Large intestine (tissue), 3 donors: ENCODE measurements around the gene DAP. TPM values are rescaled to one million over a fixed set of nuclear protein-coding genes. Genes with fewer than 3 reads are reported as not detected.

Experiments
- DNase-seq, 2 donors: peaks; one replicate each; pipeline versions ENCODE4 v3.0.0 to v3.0.0-alpha.2; 2013
- H3K27ac ChIP-seq: one replicate; pipeline ENCODE4 v1.5.1; 2013; ENCODE audit warnings: low read length
- H3K27me3 ChIP-seq: 2 replicates; pipeline ENCODE4 v1.6.1; 2013; ENCODE audit warnings: low read length; ENCODE audit not compliant: control insufficient read depth, insufficient read depth
- H3K36me3 ChIP-seq: 2 replicates; pipeline ENCODE4 v1.6.1; 2013; ENCODE audit warnings: low read length; ENCODE audit not compliant: control insufficient read depth, insufficient read depth
- H3K4me1 ChIP-seq: one replicate; pipeline ENCODE4 v1.6.1; 2013; ENCODE audit warnings: low read length; ENCODE audit not compliant: control insufficient read depth, insufficient read depth
- H3K4me3 ChIP-seq: one replicate; pipeline ENCODE4 v1.5.1; 2013; ENCODE audit warnings: low read length
- H3K9me3 ChIP-seq: one replicate; pipeline ENCODE4 v1.6.1; 2013; ENCODE audit warnings: mild to moderate bottlenecking, low read depth, low read length, moderate library complexity; ENCODE audit not compliant: control insufficient read depth
- WGBS: methylation state at CpG from one replicate; pipeline ENCODE4 v1.1.5; 2013; ENCODE audit warnings: low lambda C conversion rate; ENCODE audit not compliant: insufficient coverage; 5-methylcytosine and 5-hydroxymethylcytosine counted together
- polyA plus RNA-seq: library from polyadenylated mRNA; unstranded; fragments of 120-200 nt; gene quantifications from one replicate; pipeline ENCODE4 v1.2.1, GENCODE V29; 2013

Gene DAP
- polyA plus RNA-seq, 1 donor: 77.1 TPM

DNA sequence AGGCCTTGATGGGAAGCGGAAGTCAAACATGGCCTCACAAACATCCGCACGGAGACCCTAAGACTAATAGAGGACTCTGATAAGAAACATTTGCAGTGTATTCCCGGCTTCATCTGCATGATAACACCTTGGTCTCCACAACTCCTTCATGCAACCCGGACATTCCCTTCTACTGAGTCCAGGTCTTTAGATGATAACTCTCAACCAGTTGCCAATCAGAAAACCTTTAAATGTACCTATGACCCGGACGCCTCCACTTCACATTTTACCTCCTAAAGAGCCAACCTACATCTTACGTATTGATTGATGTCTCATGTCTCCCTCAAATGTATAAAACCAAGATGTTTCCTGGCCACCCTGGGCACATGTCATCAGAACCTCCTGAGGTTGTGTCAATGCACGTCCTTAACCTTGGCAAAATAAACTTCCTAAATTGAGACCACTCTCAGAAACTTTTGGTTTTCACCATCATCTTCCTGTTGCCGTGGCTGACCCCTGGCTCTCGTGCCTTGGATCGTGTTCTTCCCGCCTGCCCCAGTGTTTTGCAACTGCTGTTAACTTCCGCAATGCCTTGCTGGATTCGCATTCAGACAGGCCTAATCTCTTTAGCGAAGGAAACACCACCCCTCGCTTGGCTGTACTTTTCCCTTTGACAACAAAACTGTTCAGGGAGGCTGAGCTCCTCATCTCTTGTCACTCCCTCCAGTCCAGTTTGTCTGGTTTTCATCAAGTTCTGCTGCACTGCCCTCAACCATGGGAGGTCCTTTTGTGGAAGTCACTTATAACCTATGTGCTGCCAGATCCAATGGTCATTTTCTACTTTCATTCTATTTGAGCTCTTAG lies 1.1 kb upstream of the DAP start:
- Histone ChIP-seq H3K36me3 (peaks cover 8% of the 10 kb centered on the region), H3K27me3 (no peaks in the 10 kb centered on the region), H3K4me3 (peak overlapping the region; percentile 48), H3K27ac (peak overlapping the region; percentile 88), H3K9me3 (no peaks in the 10 kb centered on the region), H3K4me1 (peaks cover 5% of the 10 kb centered on the region)
- WGBS: 89% methylated on average over 3 of the region's 17 CpGs
- DNase-seq: peak in 1 of 2 donors; percentile 22

DNA sequence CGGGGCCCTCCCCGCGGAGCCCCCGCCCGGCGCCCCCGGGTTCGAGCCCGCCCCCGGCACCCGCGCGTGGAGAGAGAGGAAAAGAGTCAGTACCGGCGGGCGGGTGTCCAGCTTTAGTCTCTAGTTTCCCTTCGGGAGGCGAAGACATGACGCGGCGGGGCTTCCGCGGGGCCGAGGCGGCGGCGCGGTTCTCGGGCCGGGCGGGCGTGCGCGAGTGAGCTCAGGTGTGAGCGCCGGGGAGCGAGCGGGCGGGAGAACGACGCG lies 181 bp downstream of the DAP start:
- Histone ChIP-seq H3K4me3 (peak overlapping the region; percentile 43), H3K36me3 (peaks cover 14% of the 10 kb centered on the region), H3K9me3 (no peaks in the 10 kb centered on the region), H3K27ac (peak overlapping the region; percentile 82), H3K4me1 (peaks cover 5% of the 10 kb centered on the region), H3K27me3 (no peaks in the 10 kb centered on the region)
- no peak for DNase-seq
- WGBS: no CpG with 5 or more reads among the region's 42 CpGs

DNA sequence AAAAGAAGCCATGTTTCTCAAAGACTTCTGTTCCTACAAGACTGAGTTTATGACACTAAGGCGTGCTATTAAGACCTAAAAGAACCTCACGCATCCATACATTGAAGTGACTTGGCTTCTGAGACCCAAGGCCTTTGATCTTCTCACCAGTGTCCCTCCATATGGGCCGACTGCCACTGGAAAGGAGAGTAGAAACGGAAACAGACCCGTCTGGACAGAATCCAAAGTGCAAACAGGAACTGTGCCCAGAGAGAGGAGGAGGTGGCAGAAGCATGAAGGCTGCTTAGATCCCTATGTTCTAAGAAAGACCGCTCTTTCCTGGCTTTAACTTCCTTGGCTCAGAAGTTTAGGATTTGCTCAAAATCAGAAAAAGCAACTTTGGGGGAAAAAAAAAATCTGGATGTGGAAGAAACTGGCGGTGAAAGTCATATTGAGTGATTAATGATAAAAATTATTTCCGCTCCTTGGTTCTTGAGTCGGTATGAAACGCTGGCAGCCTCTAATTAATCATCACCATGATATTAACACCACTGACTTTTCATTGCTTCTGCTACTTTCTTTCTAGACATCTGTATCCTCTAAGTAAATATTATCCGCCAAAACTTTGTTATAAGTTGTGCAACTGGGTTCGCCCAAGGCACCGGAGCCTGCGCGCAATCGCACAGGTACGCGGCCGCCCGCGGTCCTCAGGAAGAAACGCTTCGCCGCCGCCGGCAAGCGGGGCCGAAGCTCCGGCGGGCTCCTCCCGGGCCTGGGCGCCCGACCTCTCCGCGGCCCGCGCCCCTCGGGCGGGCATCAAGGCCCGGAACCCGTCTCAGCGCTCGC lies 726 bp downstream of the DAP start:
- H3K4me1 ChIP-seq: peaks cover 5% of the 10 kb centered on the region
- H3K4me3 ChIP-seq: peak overlapping the region; percentile 50
- 0% methylated on average over 2 of the region's 43 CpGs for WGBS
- H3K9me3 ChIP-seq: no peaks in the 10 kb centered on the region
- H3K27me3 ChIP-seq: no peaks in the 10 kb centered on the region
- peak overlapping the region; percentile 82 for H3K27ac ChIP-seq
- peak; percentile 45 to 83 for DNase-seq
- H3K36me3 ChIP-seq: peaks cover 18% of the 10 kb centered on the region

DNA sequence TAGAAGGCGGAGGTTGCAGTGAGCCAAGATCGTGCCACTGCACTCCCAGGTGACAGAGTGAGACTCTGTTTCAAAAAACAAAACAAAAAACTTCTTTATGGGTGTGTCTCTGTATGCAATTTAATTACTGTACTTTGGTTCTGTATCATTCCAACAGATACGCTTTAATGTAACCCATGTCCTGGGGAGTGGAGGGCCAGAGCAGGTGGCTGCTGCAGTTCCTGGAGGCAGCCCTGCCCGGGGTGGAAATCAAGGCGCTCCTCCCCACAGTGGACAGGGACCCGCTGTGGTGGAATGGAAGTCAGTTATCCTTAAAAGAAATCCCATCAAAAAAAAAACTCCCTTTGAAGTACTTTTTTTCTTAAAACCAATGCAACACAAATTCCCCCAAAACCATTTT lies 1.9 kb downstream of the DAP start:
- H3K27ac ChIP-seq: no peak overlapping the region
- no peak overlapping the region for H3K4me3 ChIP-seq
- no peak for DNase-seq
- peaks cover 30% of the 10 kb centered on the region for H3K36me3 ChIP-seq
- WGBS: no CpG with 5 or more reads among the region's 6 CpGs
- no peaks in the 10 kb centered on the region for H3K9me3 ChIP-seq
- H3K27me3 ChIP-seq: no peaks in the 10 kb centered on the region
- H3K4me1 ChIP-seq: peaks cover 5% of the 10 kb centered on the region

DNA sequence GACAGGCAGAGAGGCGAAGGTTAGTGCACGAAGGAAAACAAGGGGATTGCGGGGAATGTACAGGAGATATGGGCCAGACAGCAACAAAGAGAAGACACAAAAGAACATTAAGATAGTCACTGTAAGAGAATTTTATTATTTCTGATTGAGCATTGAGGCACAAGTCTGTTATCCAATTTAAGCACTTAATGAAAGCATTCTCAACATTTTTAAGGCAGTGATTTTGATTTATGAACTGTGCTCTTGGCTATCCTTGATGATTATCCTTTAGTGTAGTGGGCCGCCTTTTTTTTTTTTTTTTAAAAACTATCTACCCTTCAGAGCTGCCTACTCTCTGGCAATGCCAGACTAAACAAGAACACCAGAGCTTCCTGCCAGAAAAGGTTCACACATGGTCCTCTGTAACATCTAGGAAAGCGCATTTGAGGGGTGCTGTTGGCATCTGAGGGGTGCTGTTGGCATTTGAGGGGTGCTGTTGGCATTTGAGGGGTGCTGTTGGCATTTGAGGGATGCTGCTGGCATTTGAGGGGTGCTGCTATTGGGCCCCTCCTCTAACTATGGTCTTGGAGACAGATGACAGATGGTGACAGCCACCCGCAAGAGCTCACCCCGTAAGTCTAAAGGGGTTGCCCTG lies 3.0 kb downstream of the DAP start:
- 97% methylated on average over 3 of the region's 7 CpGs for WGBS
- Histone ChIP-seq H3K4me1 (peaks cover 5% of the 10 kb centered on the region), H3K9me3 (no peaks in the 10 kb centered on the region), H3K4me3 (no peak overlapping the region), H3K36me3 (peaks cover 41% of the 10 kb centered on the region), H3K27me3 (no peaks in the 10 kb centered on the region), H3K27ac (no peak overlapping the region)
- DNase-seq: no peak

DNA sequence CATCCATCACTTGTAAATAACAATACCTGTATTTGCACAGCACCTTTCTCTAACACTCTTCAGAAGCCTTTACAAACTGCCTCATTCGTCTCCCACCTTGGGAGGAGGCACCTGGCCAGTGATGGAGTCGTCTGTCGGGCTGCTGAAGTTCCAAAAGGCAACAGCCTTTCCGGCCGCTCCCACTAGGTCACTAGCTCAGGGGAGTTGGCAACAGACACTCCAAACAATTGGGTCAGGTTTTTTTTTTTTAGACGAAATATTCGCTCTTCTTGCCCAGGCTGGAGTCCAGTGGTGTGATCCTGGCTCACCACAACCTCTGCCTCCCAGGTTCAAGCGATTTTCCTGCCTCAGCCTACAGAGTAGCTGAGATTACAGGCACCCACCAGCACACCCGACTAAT lies 4.0 kb downstream of the DAP start:
- DNase-seq: no peak
- peaks cover 46% of the 10 kb centered on the region for H3K36me3 ChIP-seq
- H3K9me3 ChIP-seq: no peaks in the 10 kb centered on the region
- no peak overlapping the region for H3K27ac ChIP-seq
- H3K27me3 ChIP-seq: no peaks in the 10 kb centered on the region
- H3K4me3 ChIP-seq: no peak overlapping the region
- no CpG with 5 or more reads among the region's 9 CpGs for WGBS
- peaks cover 4% of the 10 kb centered on the region for H3K4me1 ChIP-seq

DNA sequence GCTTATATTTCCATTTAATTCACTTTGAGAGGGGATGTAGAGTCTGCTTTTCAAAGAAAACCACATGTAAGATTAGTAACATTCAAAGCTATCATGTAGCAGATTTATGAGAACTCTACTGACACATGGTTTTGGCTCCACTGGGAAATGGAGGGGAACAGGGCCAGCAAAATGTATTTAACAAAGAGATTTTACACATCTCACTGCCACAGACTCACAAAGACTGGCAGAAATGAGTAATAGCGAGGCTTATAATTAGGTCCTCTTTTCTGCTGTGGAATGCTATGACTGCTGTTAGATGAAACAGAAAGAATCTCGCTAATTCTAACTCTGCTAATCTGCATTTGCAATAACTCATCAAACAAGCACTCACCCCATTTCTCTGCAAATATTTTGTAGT lies 4.5 kb downstream of the DAP start:
- WGBS: no CpG with 5 or more reads among the region's 2 CpGs
- Histone ChIP-seq H3K27me3 (no peaks in the 10 kb centered on the region), H3K27ac (no peak overlapping the region), H3K4me1 (no peaks in the 10 kb centered on the region), H3K36me3 (peaks cover 48% of the 10 kb centered on the region), H3K9me3 (no peaks in the 10 kb centered on the region), H3K4me3 (no peak overlapping the region)
- DNase-seq: no peak

DNA sequence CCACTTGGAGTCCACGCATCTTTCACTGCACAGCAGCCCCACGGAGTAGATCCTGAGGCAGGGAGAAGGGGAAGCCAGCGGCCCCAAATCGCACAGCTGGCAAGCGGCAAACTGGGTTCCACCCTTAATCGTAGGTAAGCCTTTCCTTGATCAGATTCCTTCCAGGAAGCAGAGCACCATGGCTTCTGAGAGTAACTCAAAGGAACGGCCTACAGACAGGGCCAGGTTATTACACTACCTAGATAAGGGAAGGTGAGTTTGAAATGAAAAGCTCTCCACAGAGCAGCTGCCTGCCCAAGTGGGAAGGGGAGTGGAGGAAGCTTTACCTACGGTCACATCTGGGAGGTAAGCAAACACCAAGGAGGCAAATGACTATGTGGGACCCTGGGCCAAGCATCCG lies 7.9 kb downstream of the DAP start:
- Histone ChIP-seq H3K9me3 (no peaks in the 10 kb centered on the region), H3K4me1 (no peaks in the 10 kb centered on the region), H3K4me3 (no peak overlapping the region), H3K36me3 (peaks cover 68% of the 10 kb centered on the region), H3K27ac (no peak overlapping the region), H3K27me3 (no peaks in the 10 kb centered on the region)
- DNase-seq: no peak
- no CpG with 5 or more reads among the region's 9 CpGs for WGBS

DNA sequence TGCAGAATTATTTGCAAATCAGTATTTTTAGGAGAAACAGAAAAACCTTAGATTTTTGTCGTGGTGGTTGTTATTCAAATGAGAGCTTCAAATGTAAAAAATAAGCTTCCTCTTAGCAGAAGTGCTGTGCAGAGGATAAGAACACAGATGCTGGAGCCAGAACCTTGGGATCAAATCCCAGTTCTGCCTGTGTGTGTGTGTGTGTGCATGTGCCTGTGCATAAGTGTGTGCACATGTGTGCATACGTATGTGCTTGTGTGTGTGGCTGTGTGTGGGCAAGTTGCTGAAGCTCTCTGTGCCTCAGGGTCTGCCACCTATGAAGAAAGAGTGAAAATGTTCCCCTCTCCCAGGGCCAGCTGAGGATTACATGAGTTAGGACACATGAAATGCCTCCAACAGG lies 8.6 kb downstream of the DAP start:
- DNase-seq: no peak
- 83% methylated on average over 1 of the region's 2 CpGs for WGBS
- H3K9me3 ChIP-seq: no peaks in the 10 kb centered on the region
- H3K27ac ChIP-seq: no peak overlapping the region
- no peak overlapping the region for H3K4me3 ChIP-seq
- peaks cover 70% of the 10 kb centered on the region for H3K36me3 ChIP-seq
- H3K27me3 ChIP-seq: no peaks in the 10 kb centered on the region
- H3K4me1 ChIP-seq: no peaks in the 10 kb centered on the region

DNA sequence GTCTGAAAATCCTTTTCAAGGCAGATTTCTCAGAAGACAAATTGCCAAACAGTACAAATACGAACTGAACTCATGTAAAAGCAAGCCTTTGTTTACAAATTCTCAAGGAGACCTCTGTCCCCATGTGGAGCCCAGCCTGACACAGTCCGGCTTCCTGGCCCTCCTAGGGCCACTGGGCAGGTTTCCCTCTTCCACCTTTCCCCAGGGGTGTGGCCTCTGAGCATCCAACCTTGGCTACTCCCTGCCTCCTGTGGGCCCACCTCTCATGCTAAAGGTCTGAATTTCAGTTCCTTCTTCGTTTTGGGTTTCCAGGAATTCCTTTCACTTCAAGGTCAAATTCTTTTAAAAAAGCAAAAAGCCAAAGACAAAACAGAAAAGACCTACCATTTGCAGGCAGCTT lies 10.1 kb downstream of the DAP start:
- H3K4me1 ChIP-seq: no peaks in the 10 kb centered on the region
- H3K27me3 ChIP-seq: no peaks in the 10 kb centered on the region
- no peak overlapping the region for H3K4me3 ChIP-seq
- H3K36me3 ChIP-seq: peaks cover 75% of the 10 kb centered on the region
- WGBS: 11% methylated on average over 1 of the region's 3 CpGs
- no peak for DNase-seq
- no peak overlapping the region for H3K27ac ChIP-seq
- no peaks in the 10 kb centered on the region for H3K9me3 ChIP-seq
